H1 (cell line): ENCODE results near the gene BRD2. TPM values are rescaled to one million over a fixed set of nuclear protein-coding genes. Genes with fewer than 3 reads are reported as not detected.

Source experiments
- CTCF ChIA-PET: fragments of 300-600 bp; sonication (Branson Sonifier 250); formaldehyde crosslinking; loops from one replicate; lab custom pipeline; 2021; ENCODE audit not compliant: partially characterized antibody; lab: Charles Lee
- POLR2A ChIA-PET: fragments of 300-600 bp; sonication (Branson Sonifier 250); formaldehyde crosslinking; loops from one replicate; lab custom pipeline; 2021; ENCODE audit warnings: inconsistent platforms; ENCODE audit not compliant: partially characterized antibody; lab: Charles Lee
- DNase-seq, 2 experiments: peaks; one replicate each; pipeline versions ENCODE4 v3.0.0 to v3.0.0-alpha.2; 2010 to 2022; ENCODE audit warnings: low spot score in 2 of 2, low read depth in 1 of 2, mixed read lengths in 1 of 2
- FAIRE-seq: peaks from 2 replicates; lab custom pipeline; 2011; peaks lifted over from hg19 to GRCh38; lab: Jason Lieb, UNC
- H2AFZ ChIP-seq: 2 replicates; pipeline ENCODE4 v1.8.1; 2012; ENCODE audit warnings: low read length, inconsistent platforms
- H2AK5ac ChIP-seq: 2 replicates; pipeline ENCODE4 v1.6.1; 2013; ENCODE audit warnings: low read depth, low read length
- H2BK120ac ChIP-seq: replicated peaks from 2 replicates; pipeline ENCODE3; 2013; ENCODE audit warnings: low read depth, low read length, inconsistent platforms
- H2BK12ac ChIP-seq: 2 replicates; pipeline ENCODE4 v1.6.1; 2013; ENCODE audit warnings: low read depth, low read length
- H2BK15ac ChIP-seq: 2 replicates; pipeline ENCODE4 v1.6.1; 2013; ENCODE audit warnings: low read length
- H2BK20ac ChIP-seq: 2 replicates; pipeline ENCODE4 v1.6.1; 2013; ENCODE audit warnings: low read length
- H2BK5ac ChIP-seq: 2 replicates; pipeline ENCODE4 v1.6.1; 2013; ENCODE audit warnings: low read depth, low read length
- H3K14ac ChIP-seq: 2 replicates; pipeline ENCODE4 v1.6.1; 2013; ENCODE audit warnings: inconsistent platforms; ENCODE audit not compliant: insufficient read length
- H3K18ac ChIP-seq: 2 replicates; pipeline ENCODE4 v1.6.1; 2013; ENCODE audit warnings: low read length; ENCODE audit errors: extremely low read depth
- H3K23ac ChIP-seq: 2 replicates; pipeline ENCODE4 v1.6.1; 2013; ENCODE audit warnings: inconsistent platforms; ENCODE audit not compliant: insufficient read length
- H3K23me2 ChIP-seq: 2 replicates; pipeline ENCODE4 v1.6.1; 2013; ENCODE audit warnings: low read depth, low read length
- H3K27ac ChIP-seq: 2 replicates; pipeline ENCODE4 v1.6.1; 2011; ENCODE audit warnings: low read depth, low read length, inconsistent platforms
- H3K27me3 ChIP-seq, 4 experiments: replicated peaks in 1 of 4; 1 replicate in 1 of 4; 2 replicates in 3 of 4; pipeline versions ENCODE4 v1.6.1 to v1.8.1; 2011 to 2013; ENCODE audit warnings: low read length in 3 of 4, mild to moderate bottlenecking in 3 of 4, inconsistent platforms in 2 of 4, mixed read lengths in 2 of 4, moderate library complexity in 1 of 4; ENCODE audit not compliant: control insufficient read depth in 3 of 4, insufficient read depth in 3 of 4; ENCODE audit errors: extremely low read depth in 1 of 4
- H3K36me3 ChIP-seq, 4 experiments: 2 replicates each; pipeline versions ENCODE4 v1.6.1 to v1.8.1; 2011 to 2013; ENCODE audit warnings: mild to moderate bottlenecking in 4 of 4, low read length in 3 of 4, moderate library complexity in 2 of 4, control low read depth in 1 of 4, inconsistent platforms in 1 of 4; ENCODE audit not compliant: insufficient read depth in 4 of 4, control insufficient read depth in 2 of 4
- H3K4ac ChIP-seq: replicated peaks from 2 replicates; pipeline ENCODE3; 2013; ENCODE audit warnings: low read length, low read depth, mixed read lengths, inconsistent platforms; ENCODE audit not compliant: insufficient read length
- H3K4me1 ChIP-seq, 4 experiments: replicated peaks in 1 of 4; 1 replicate in 1 of 4; 2 replicates in 3 of 4; pipeline versions ENCODE4 v1.6.1 to v1.8.1; 2011 to 2013; ENCODE audit warnings: low read length in 3 of 4, inconsistent platforms in 2 of 4, mixed read lengths in 1 of 4; ENCODE audit not compliant: insufficient read depth in 4 of 4, control insufficient read depth in 3 of 4
- H3K4me2 ChIP-seq, 2 experiments: 2 replicates each; pipeline versions ENCODE4 v1.6.1 to v1.8.1; 2011 to 2013; ENCODE audit warnings: low read depth in 2 of 2, low read length in 2 of 2, control low read depth in 1 of 2, inconsistent platforms in 1 of 2, mild to moderate bottlenecking in 1 of 2; ENCODE audit not compliant: insufficient read depth in 1 of 2
- H3K4me3 ChIP-seq, 4 experiments: fragments of 200-600, 300-600 bp in 1 of 4; sonication (generic), shearing (Covaris generic), sonication (Bioruptor Twin) in 1 of 4; 2 replicates each; pipeline versions ENCODE4 v1.5.1 to v1.8.1; 2011 to 2016; ENCODE audit warnings: low read length in 4 of 4, low read depth in 3 of 4, control low read depth in 2 of 4, inconsistent platforms in 2 of 4, mild to moderate bottlenecking in 2 of 4, mixed read lengths in 1 of 4, moderate library complexity in 1 of 4; ENCODE audit not compliant: insufficient read depth in 2 of 4; ENCODE audit errors: extremely low read depth in 1 of 4
- H3K56ac ChIP-seq: replicated peaks from 2 replicates; pipeline ENCODE3; 2013; ENCODE audit warnings: low read depth, mild to moderate bottlenecking, mixed read lengths, low read length, inconsistent platforms; ENCODE audit not compliant: insufficient read length
- H3K79me1 ChIP-seq: 2 replicates; pipeline ENCODE4 v1.6.1; 2013; ENCODE audit warnings: low read depth, low read length, control low read depth
- H3K79me2 ChIP-seq, 2 experiments: 2 replicates each; pipeline versions ENCODE4 v1.6.1 to v1.8.1; 2012 to 2013; ENCODE audit warnings: low read length in 2 of 2, mild to moderate bottlenecking in 2 of 2, inconsistent platforms in 1 of 2; ENCODE audit not compliant: insufficient read depth in 2 of 2, control insufficient read depth in 1 of 2
- H3K9ac ChIP-seq, 4 experiments: replicated peaks in 1 of 4; 1 replicate in 1 of 4; 2 replicates in 3 of 4; pipeline versions ENCODE4 v1.6.1 to v1.8.1; 2011 to 2013; ENCODE audit warnings: low read depth in 3 of 4, low read length in 3 of 4, control low read depth in 2 of 4, mild to moderate bottlenecking in 2 of 4, moderate library complexity in 2 of 4, inconsistent platforms in 1 of 4; ENCODE audit errors: extremely low read depth in 1 of 4
- H3K9me3 ChIP-seq, 2 experiments: 2 replicates each; pipeline versions ENCODE4 v1.6.1 to v1.8.1; 2012 to 2013; ENCODE audit warnings: mild to moderate bottlenecking in 2 of 2, moderate library complexity in 2 of 2, control low read depth in 1 of 2, inconsistent platforms in 1 of 2, low read depth in 1 of 2, low read length in 1 of 2, mixed read lengths in 1 of 2; ENCODE audit not compliant: insufficient read depth in 2 of 2
- H4K20me1 ChIP-seq, 2 experiments: replicated peaks in 1 of 2; 2 replicates each; pipeline versions ENCODE3 to v1.8.1; 2011 to 2013; ENCODE audit warnings: inconsistent platforms in 2 of 2, low read length in 2 of 2, mild to moderate bottlenecking in 1 of 2; ENCODE audit not compliant: insufficient read depth in 2 of 2, control insufficient read depth in 1 of 2
- H4K5ac ChIP-seq: 2 replicates; pipeline ENCODE4 v1.6.1; 2013; ENCODE audit warnings: low read length, low read depth, mixed read lengths, inconsistent platforms; ENCODE audit not compliant: insufficient read length
- H4K8ac ChIP-seq: 2 replicates; pipeline ENCODE4 v1.8.0; 2013; ENCODE audit warnings: mild to moderate bottlenecking, moderate library complexity, low read length, inconsistent platforms; ENCODE audit not compliant: insufficient read depth; ENCODE audit errors: extremely low read depth
- H4K91ac ChIP-seq: replicated peaks from 2 replicates; pipeline ENCODE3; 2013; ENCODE audit warnings: low read length, mixed read lengths, inconsistent platforms; ENCODE audit not compliant: insufficient read length
- CHD1 ChIP-seq: IDR thresholded peaks from 2 replicates; pipeline ENCODE4 v1.6.1; 2012; ENCODE audit warnings: low read depth, low read length, improper control_type of control experiment
- HDAC2 ChIP-seq, 2 experiments: fragments of 300-600 bp in 1 of 2; sonication (generic) in 1 of 2; IDR thresholded peaks; 2 replicates each; pipeline ENCODE4 v1.6.1; 2011 to 2012; ENCODE audit warnings: low read depth in 2 of 2, low read length in 2 of 2, mild to moderate bottlenecking in 2 of 2, moderate library complexity in 2 of 2, borderline replicate concordance in 1 of 2, inconsistent platforms in 1 of 2
- POLR2AphosphoS5 ChIP-seq: IDR thresholded peaks from 2 replicates; pipeline ENCODE4 v1.6.1; 2011; ENCODE audit warnings: low read depth, low read length
- RBBP5 ChIP-seq: IDR thresholded peaks from 2 replicates; pipeline ENCODE4 v1.7.1; 2012; ENCODE audit warnings: low read depth, mild to moderate bottlenecking, inconsistent platforms, low read length, moderate library complexity, borderline replicate concordance
- SIN3A ChIP-seq, 2 experiments: IDR thresholded peaks in 1 of 2; conservative IDR thresholded peaks in 1 of 2; 2 replicates each; pipeline ENCODE4 v1.6.1; 2011 to 2012; ENCODE audit warnings: low read length in 2 of 2, improper control_type of control experiment in 1 of 2, low read depth in 1 of 2, mild to moderate bottlenecking in 1 of 2
- SIRT6 ChIP-seq: IDR thresholded peaks from one replicate; pipeline ENCODE4 v1.7.1; 2012; ENCODE audit warnings: low read length, inconsistent platforms
- SP1 ChIP-seq: IDR thresholded peaks from 2 replicates; pipeline ENCODE4 v1.6.1; 2011; ENCODE audit warnings: low read depth, low read length
- YY1 ChIP-seq: IDR thresholded peaks from 2 replicates; pipeline ENCODE4 v1.6.1; 2011; ENCODE audit warnings: low read depth, mild to moderate bottlenecking, low read length
- WGBS, 2 experiments: shearing (Covaris generic) in 1 of 2; methylation state at CpG; one replicate each; pipeline versions ENCODE4 v1.1.6 to v1.1.7; 2013 to 2015; ENCODE audit warnings: low lambda C conversion rate in 2 of 2, mixed read lengths in 2 of 2, inconsistent platforms in 1 of 2, low coverage in 1 of 2, missing lambda C conversion rate in 1 of 2; ENCODE audit not compliant: insufficient replicate concordance in 2 of 2, insufficient coverage in 1 of 2, insufficient read length in 1 of 2; ENCODE audit errors: extremely low coverage in 1 of 2, missing lambda C conversion rate in 1 of 2; 5-methylcytosine and 5-hydroxymethylcytosine counted together
- polyA plus RNA-seq, 7 experiments: library from polyadenylated mRNA; depleted of rRNA in 3 of 7; stranded (reverse) in 5 of 7; unstranded in 2 of 7; fragments of >200 nt in 5 of 7; fragments of 200-250 nt in 2 of 7; gene quantifications; 1 replicate in 5 of 7; 2 replicates in 1 of 7; 4 replicates in 1 of 7; pipeline versions ENCODE4 v1.2.1 to v1.2.3, GENCODE V29; 2011 to 2013; ENCODE audit warnings: missing spikeins in 2 of 7, mixed read lengths in 2 of 7
- total RNA-seq: library from RNA; stranded (reverse); fragmentation: NEBNext Ultra II Directional; extraction: Animal tissue kit (Norgen Biotek cat#: 25700); gene quantifications from 2 replicates; pipeline ENCODE4 v1.2.1, GENCODE V29; 2021
- TF ChIP-seq, protein P1 (sequence below): IDR thresholded peaks from 2 replicates; pipeline ENCODE4 v1.6.1; 2011; ENCODE audit warnings: low read depth, mild to moderate bottlenecking, low read length; ENCODE audit not compliant: insufficient read depth
- TF ChIP-seq, protein P2 (sequence below): IDR thresholded peaks from 2 replicates; pipeline ENCODE4 v1.6.1; 2012; ENCODE audit warnings: inconsistent platforms

The BRD2 gene
- total and polyA plus RNA-seq, 2 of the 8 experiments (the other 6 are each of a cell fraction or from before 2014, with no cell fraction given), result 132 to 185 TPM

- Histone ChIP-seq H3K79me1 (peaks cover 8% of the 10 kb centered on the region), H3K23ac (no peak overlapping the region), H3K14ac (no peak overlapping the region), H3K4me3 (peak overlapping the region; percentile 90 to 99 (median 98)), H2BK120ac (no peak overlapping the region), H2AK5ac (no peak overlapping the region), H3K36me3 (peaks cover 33 to 56% (median 43%) of the 10 kb centered on the region in 4 experiments), H3K9ac (peak overlapping the region; percentile 88 to 94 (median 92)), H3K9me3 (no peaks in the 10 kb centered on the region; a peak in 2 of 4 replicates), H3K4ac (no peak overlapping the region), H2BK15ac (no peak overlapping the region), H4K5ac (peak overlapping the region; percentile 59), H3K23me2 (peaks cover 22% of the 10 kb centered on the region), H4K91ac (no peak overlapping the region), H3K18ac (0 out of 2 replicates have a peak overlapping the region, but pooled peaks have one; percentile 4), H3K4me2 (peak overlapping the region; percentile 75 to 88), H3K79me2 (peaks cover 44 to 79% of the 10 kb centered on the region in 2 experiments), H4K8ac (peak overlapping the region; percentile 93; the same call in 1 of the 2 replicates), H3K56ac (peak overlapping the region; percentile 62), H3K27ac (peak overlapping the region; percentile 79), H2BK5ac (peak overlapping the region; percentile 77; the same call in 1 of the 2 replicates), H2BK12ac (no peak overlapping the region), H4K20me1 (peaks cover 47% of the 10 kb centered on the region in 2 experiments), H2AFZ (no peak overlapping the region), H3K4me1 (peaks cover 0 to 9% (median 6%) of the 10 kb centered on the region in 4 experiments; a peak in 5 of 7 replicates), H3K27me3 (no peaks in the 10 kb centered on the region), H2BK20ac (no peak overlapping the region)
- POLR2A ChIA-PET, result interaction anchor here (0.7 to 33.3 kb wide), 85 partner anchors 7 to 1242 kb away, joined by 3 to 1158 read pairs (median 5); partner anchors contain the start of genes ATF6B, B3GALT4, BRD2 and COL11A2
- DNase-seq, result no peak
- no peak for FAIRE-seq
- WGBS, 2 experiments, result 2% methylated on average over 62 of the region's 70 CpGs; no CpG with 5 or more reads in 1 of the 2 experiments
- CTCF ChIA-PET, result interaction anchor here (0.5 to 14.6 kb wide), 10 partner anchors 10 to 200 kb away, joined by 3 to 110 read pairs (median 4); partner anchors contain the start of genes HLA-DMA and TAP2
- TF ChIP-seq SIRT6, result no peak
- peak; percentile 11 for TF ChIP-seq CHD1
- TF ChIP-seq, protein P1, sequence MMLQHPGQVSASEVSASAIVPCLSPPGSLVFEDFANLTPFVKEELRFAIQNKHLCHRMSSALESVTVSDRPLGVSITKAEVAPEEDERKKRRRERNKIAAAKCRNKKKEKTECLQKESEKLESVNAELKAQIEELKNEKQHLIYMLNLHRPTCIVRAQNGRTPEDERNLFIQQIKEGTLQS, result no peak
- TF ChIP-seq POLR2AphosphoS5, result peak; percentile 82
- TF ChIP-seq YY1, result peak; percentile 92
- TF ChIP-seq, protein P2, sequence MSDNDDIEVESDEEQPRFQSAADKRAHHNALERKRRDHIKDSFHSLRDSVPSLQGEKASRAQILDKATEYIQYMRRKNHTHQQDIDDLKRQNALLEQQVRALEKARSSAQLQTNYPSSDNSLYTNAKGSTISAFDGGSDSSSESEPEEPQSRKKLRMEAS, result no peak
- no peak for TF ChIP-seq SP1
- TF ChIP-seq RBBP5, result peak; percentile 18; the same call in 1 of the 2 replicates
- TF ChIP-seq SIN3A (conservative IDR thresholded peaks at IDR 0.05 in 1 of 2, IDR thresholded peaks at IDR 0.05 in 1 of 2; ENCODE audit: low read depth in 1 of 2, low read length in 2 of 2), result no peak
- TF ChIP-seq HDAC2 (IDR thresholded peaks at IDR 0.05; ENCODE audit: borderline replicate concordance in 1 of 2, low read depth in 2 of 2, low read length in 2 of 2), result peak in 1 of 2 experiments; percentile 48; a peak in 1 of 4 replicates
Observed at GRCh38 chr6:32972353-32973143, 4.2 kb downstream of the BRD2 start.
